ENCODE results near the gene PRELP. TPM values are rescaled to one million over a fixed set of nuclear protein-coding genes. Genes with fewer than 3 reads are reported as not detected.

Gene PRELP
- total and polyA plus RNA-seq, 7 experiments from 2014 or later = not detected

GRCh38 chr1:203497269-203497777 is 21.7 kb downstream of the PRELP start:
- DNase-seq = no peak
- Histone ChIP-seq H3K9me3 (ENCODE audit: control insufficient read depth in 2 of 3, low read length in 3 of 3) (no peaks in the 10 kb centered on the region), H3K27me3 (ENCODE audit: control insufficient read depth in 2 of 2, insufficient read depth in 2 of 2, low read length in 2 of 2) (no peaks in the 10 kb centered on the region), H3K4me1 (ENCODE audit: control insufficient read depth in 2 of 2, insufficient read depth in 2 of 2, low read length in 2 of 2) (no peaks in the 10 kb centered on the region), H3K27ac (ENCODE audit: low read depth, low read length) (no peak overlapping the region), H3K4me3 (ENCODE audit: low read length) (no peak overlapping the region), H3K36me3 (ENCODE audit: control insufficient read depth in 2 of 3, insufficient read depth in 3 of 3, low read length in 3 of 3) (no peaks in the 10 kb centered on the region)
- H3K9me3 Mint-ChIP-seq = peaks cover 0 to 2% (median 0%) of the 10 kb centered on the region in 11 donors
- H3K36me3 Mint-ChIP-seq = no peaks in the 10 kb centered on the region
- H3K4me1 Mint-ChIP-seq = peaks cover 0 to 4% (median 0%) of the 10 kb centered on the region in 7 donors
- ChIA-PET POLR2A (no interaction called here), CTCF (no interaction called here)
- H3K4me3 Mint-ChIP-seq = no peak overlapping the region
- intact Hi-C loops (cut with micrococcal nuclease) = no loop called here
- H3K27ac Mint-ChIP-seq = no peak overlapping the region
- H3K27me3 Mint-ChIP-seq = peaks cover 0 to 11% (median 0%) of the 10 kb centered on the region in 5 donors
- ATAC-seq = no peak

GRCh38 chr1:203499643-203500278 is 24.2 kb downstream of the PRELP start:
- DNase-seq (no peak), ATAC-seq (no peak)
- no peaks in the 10 kb centered on the region for H3K27me3 ChIP-seq (ENCODE audit: control insufficient read depth in 2 of 2, insufficient read depth in 2 of 2, low read length in 2 of 2)
- POLR2A ChIA-PET = no interaction called here
- H3K36me3 Mint-ChIP-seq = no peaks in the 10 kb centered on the region
- H3K27ac Mint-ChIP-seq = peak overlapping the region in 1 of 9 donors; percentile 49
- no peaks in the 10 kb centered on the region for H3K4me1 ChIP-seq (ENCODE audit: control insufficient read depth in 2 of 2, insufficient read depth in 2 of 2, low read length in 2 of 2)
- H3K4me3 Mint-ChIP-seq = no peak overlapping the region
- H3K27ac ChIP-seq (ENCODE audit: low read depth, low read length) = no peak overlapping the region
- CTCF ChIA-PET = interaction anchor here (0.9 kb wide), 1 partner anchor 126 kb away, joined by 3 read pairs; no protein-coding TSS in a partner anchor
- no peak overlapping the region for H3K4me3 ChIP-seq (ENCODE audit: low read length)
- H3K9me3 Mint-ChIP-seq = peaks cover 0 to 2% (median 0%) of the 10 kb centered on the region in 11 donors
- H3K4me1 Mint-ChIP-seq = peaks cover 0 to 9% (median 4%) of the 10 kb centered on the region in 7 donors
- H3K27me3 Mint-ChIP-seq = peaks cover 0 to 23% (median 0%) of the 10 kb centered on the region in 5 donors
- intact Hi-C loops (cut with micrococcal nuclease) = loop anchor here in 1 of 2 donors (5.0 kb wide), 1 partner anchor 268 kb away; the partner anchor contains the start of gene LAX1
- no peaks in the 10 kb centered on the region for H3K9me3 ChIP-seq (ENCODE audit: control insufficient read depth in 2 of 3, low read length in 3 of 3)
- H3K36me3 ChIP-seq (ENCODE audit: control insufficient read depth in 2 of 3, insufficient read depth in 3 of 3, low read length in 3 of 3) = no peaks in the 10 kb centered on the region

GRCh38 chr1:203500279-203500678 is 24.7 kb downstream of the PRELP start:
- Mint-ChIP-seq H3K27me3 (peaks cover 0 to 23% (median 0%) of the 10 kb centered on the region in 5 donors), H3K4me3 (no peak overlapping the region), H3K4me1 (peaks cover 0 to 10% (median 7%) of the 10 kb centered on the region in 7 donors), H3K9me3 (peaks cover 0 to 2% (median 0%) of the 10 kb centered on the region in 11 donors), H3K36me3 (no peaks in the 10 kb centered on the region), H3K27ac (peak overlapping the region in 2 of 9 donors; percentile 28 to 57)
- Histone ChIP-seq H3K4me3 (ENCODE audit: low read length) (no peak overlapping the region), H3K36me3 (ENCODE audit: control insufficient read depth in 2 of 3, insufficient read depth in 3 of 3, low read length in 3 of 3) (no peaks in the 10 kb centered on the region), H3K27me3 (ENCODE audit: control insufficient read depth in 2 of 2, insufficient read depth in 2 of 2, low read length in 2 of 2) (no peaks in the 10 kb centered on the region), H3K9me3 (ENCODE audit: control insufficient read depth in 2 of 3, low read length in 3 of 3) (no peaks in the 10 kb centered on the region), H3K27ac (ENCODE audit: low read depth, low read length) (no peak overlapping the region), H3K4me1 (ENCODE audit: control insufficient read depth in 2 of 2, insufficient read depth in 2 of 2, low read length in 2 of 2) (no peaks in the 10 kb centered on the region)
- ATAC-seq (no peak), DNase-seq (no peak)
- CTCF ChIA-PET = no interaction called here
- intact Hi-C loops (cut with micrococcal nuclease) = loop anchor here in 1 of 2 donors (5.0 kb wide), 1 partner anchor 267 kb away; the partner anchor contains the start of gene LAX1
- POLR2A ChIA-PET = no interaction called here

GRCh38 chr1:203503836-203504235 is 28.2 kb downstream of the PRELP start:
- Histone ChIP-seq H3K4me1 (ENCODE audit: control insufficient read depth in 2 of 2, insufficient read depth in 2 of 2, low read length in 2 of 2) (no peaks in the 10 kb centered on the region), H3K27me3 (ENCODE audit: control insufficient read depth in 2 of 2, insufficient read depth in 2 of 2, low read length in 2 of 2) (no peaks in the 10 kb centered on the region), H3K4me3 (ENCODE audit: low read length) (no peak overlapping the region), H3K27ac (ENCODE audit: low read depth, low read length) (no peak overlapping the region), H3K36me3 (ENCODE audit: control insufficient read depth in 2 of 3, insufficient read depth in 3 of 3, low read length in 3 of 3) (no peaks in the 10 kb centered on the region), H3K9me3 (ENCODE audit: control insufficient read depth in 2 of 3, low read length in 3 of 3) (no peaks in the 10 kb centered on the region)
- Mint-ChIP-seq H3K27me3 (peaks cover 0 to 20% (median 0%) of the 10 kb centered on the region in 5 donors), H3K36me3 (no peaks in the 10 kb centered on the region), H3K4me1 (peaks cover 0 to 10% (median 8%) of the 10 kb centered on the region in 7 donors), H3K4me3 (no peak overlapping the region), H3K9me3 (peaks cover 0 to 2% (median 0%) of the 10 kb centered on the region in 11 donors), H3K27ac (no peak overlapping the region)
- ATAC-seq (no peak), DNase-seq (no peak)
- ChIA-PET CTCF (interaction anchor here (0.6 to 7.8 kb wide), 22 partner anchors 10 to 825 kb away, joined by 3 to 125 read pairs (median 4); partner anchors contain the start of gene ATP2B4), POLR2A (interaction anchor here (0.9 kb wide), 1 partner anchor 115 kb away, joined by 4 read pairs; no protein-coding TSS in a partner anchor)
- intact Hi-C loops (cut with micrococcal nuclease) = loop anchor here (1.0 to 5.0 kb wide), 10 partner anchors 89 to 859 kb away; partner anchors contain the start of gene LAX1 (in 1 of the 2)

- DNase-seq (peak; percentile 44 to 76 (median 64)), ATAC-seq (peak; percentile 69)
- ChIA-PET POLR2A (interaction anchor here (0.9 to 1.0 kb wide), 2 partner anchors 8 to 114 kb away, joined by 3 to 4 read pairs; no protein-coding TSS in a partner anchor), CTCF (interaction anchor here (0.5 to 7.8 kb wide), 24 partner anchors 9 to 824 kb away, joined by 3 to 125 read pairs (median 4); partner anchors contain the start of gene ATP2B4)
- no peak overlapping the region for H3K4me3 ChIP-seq (ENCODE audit: low read length)
- intact Hi-C loops (cut with micrococcal nuclease) = loop anchor here (1.0 to 5.0 kb wide), 10 partner anchors 89 to 859 kb away; partner anchors contain the start of gene LAX1 (in 1 of the 2)
- H3K27ac Mint-ChIP-seq = peak overlapping the region in 2 of 9 donors; percentile 7 to 38
- H3K27ac ChIP-seq (ENCODE audit: low read depth, low read length) = no peak overlapping the region
- no peaks in the 10 kb centered on the region for H3K4me1 ChIP-seq (ENCODE audit: control insufficient read depth in 2 of 2, insufficient read depth in 2 of 2, low read length in 2 of 2)
- no peaks in the 10 kb centered on the region for H3K36me3 Mint-ChIP-seq
- H3K27me3 ChIP-seq (ENCODE audit: control insufficient read depth in 2 of 2, insufficient read depth in 2 of 2, low read length in 2 of 2) = no peaks in the 10 kb centered on the region
- no peaks in the 10 kb centered on the region for H3K36me3 ChIP-seq (ENCODE audit: control insufficient read depth in 2 of 3, insufficient read depth in 3 of 3, low read length in 3 of 3)
- H3K9me3 ChIP-seq (ENCODE audit: control insufficient read depth in 2 of 3, low read length in 3 of 3) = no peaks in the 10 kb centered on the region
- no peak overlapping the region for H3K4me3 Mint-ChIP-seq
- peaks cover 0 to 2% (median 0%) of the 10 kb centered on the region in 11 donors for H3K9me3 Mint-ChIP-seq
- H3K27me3 Mint-ChIP-seq = peaks cover 0 to 20% (median 0%) of the 10 kb centered on the region in 5 donors
- H3K4me1 Mint-ChIP-seq = peaks cover 0 to 12% (median 8%) of the 10 kb centered on the region in 7 donors
Measured at GRCh38 chr1:203504400-203505250, 29.0 kb downstream of the PRELP start.

Measured in naive thymus-derived CD4-positive, alpha-beta T cell (primary cell).